Glomerular visceral epithelial cell (primary cell): ENCODE data around the gene CELF2.

Source experiments
- DNase-seq: peaks from one replicate; pipeline ENCODE4 v3.0.0-alpha.2; 2016; ENCODE audit errors: extremely low spot score

Gene CELF2

GRCh38 chr10:11058965-11059364, 41.3 kb downstream of the CELF2 start:
- no peak for DNase-seq

DNA sequence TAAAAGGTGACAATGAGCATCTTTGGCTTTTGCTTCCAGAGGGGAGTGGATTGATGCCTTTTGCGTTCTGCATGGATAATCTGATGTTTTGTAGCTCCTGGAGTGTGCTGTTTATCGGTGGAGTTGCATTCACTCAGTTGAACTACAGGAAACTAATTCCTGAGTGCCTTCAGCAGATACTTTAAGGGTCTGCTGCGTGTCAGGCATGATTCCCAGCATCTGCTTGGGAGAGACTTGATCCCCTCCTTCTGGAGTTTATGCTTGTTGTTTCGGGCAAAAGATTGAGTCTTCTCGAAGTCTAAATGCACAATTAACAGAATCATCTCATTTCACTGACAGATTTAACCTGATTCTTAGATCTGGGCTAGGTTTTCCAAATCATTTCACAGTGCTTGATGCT, 46.2 kb downstream of the CELF2 start:
- no peak for DNase-seq

DNA sequence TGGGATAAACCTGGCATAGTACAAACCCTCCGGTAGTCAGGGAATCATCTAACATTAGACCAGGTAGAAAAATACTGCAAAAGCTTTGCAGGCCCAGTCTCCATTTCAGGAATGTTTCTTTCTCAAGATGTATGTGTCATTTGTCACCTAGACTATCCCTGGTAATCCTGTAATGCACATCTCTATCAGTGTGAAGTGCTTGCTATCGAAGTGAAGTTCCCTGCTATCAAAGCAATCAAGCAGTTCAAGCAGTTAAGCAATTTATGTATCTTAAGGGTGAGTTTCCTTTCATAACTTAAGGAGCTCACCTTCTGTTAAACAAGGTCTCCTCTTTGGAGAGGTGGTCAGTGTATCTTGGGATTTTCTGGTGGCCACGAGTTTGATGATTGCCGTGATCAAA, 47.2 kb downstream of the CELF2 start:
- DNase-seq: no peak

- no peak for DNase-seq
Measured at GRCh38 chr10:11065567-11065966, 47.9 kb downstream of the CELF2 start.

DNA sequence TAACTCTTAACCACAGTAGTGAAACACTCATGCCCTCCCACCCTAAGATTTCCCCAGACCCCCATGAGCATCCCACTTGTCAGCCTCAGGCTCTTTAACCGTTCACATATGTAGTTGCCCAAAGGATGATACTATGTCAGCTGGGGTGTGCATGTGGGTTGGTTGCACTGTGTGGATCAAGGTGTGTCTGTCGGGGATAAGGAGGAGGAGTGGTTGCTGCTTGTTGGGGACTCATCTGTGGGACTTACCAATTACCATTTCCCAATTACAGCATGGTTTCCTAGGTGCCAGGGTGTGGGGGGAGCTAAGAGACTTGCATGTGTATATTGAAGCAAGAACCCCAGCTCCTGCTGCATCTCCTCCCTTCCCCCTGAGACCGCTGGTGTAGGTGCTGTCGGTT, 48.8 kb downstream of the CELF2 start:
- no peak for DNase-seq

- no peak for DNase-seq
Measured at GRCh38 chr10:11068861-11069633, 51.4 kb downstream of the CELF2 start.

DNA sequence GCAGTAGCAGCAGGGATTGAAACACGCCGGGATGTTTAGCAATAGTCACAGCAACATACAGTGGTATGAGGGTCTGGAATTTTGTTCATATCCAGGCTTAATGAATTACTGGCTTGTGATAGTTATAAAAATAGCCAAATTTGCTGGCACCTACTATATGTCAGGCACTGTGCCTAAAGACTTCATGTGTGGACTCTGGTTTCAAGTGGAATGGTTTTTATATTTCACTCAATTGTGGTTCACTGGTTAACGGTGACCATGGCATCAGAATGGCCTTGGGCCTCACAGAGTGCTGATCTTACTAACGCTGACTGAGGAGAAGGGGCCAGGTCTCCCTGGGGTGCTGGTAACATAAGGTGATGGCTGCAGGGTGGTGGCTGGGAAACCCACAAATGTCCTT, 55.7 kb downstream of the CELF2 start:
- DNase-seq: no peak

DNA sequence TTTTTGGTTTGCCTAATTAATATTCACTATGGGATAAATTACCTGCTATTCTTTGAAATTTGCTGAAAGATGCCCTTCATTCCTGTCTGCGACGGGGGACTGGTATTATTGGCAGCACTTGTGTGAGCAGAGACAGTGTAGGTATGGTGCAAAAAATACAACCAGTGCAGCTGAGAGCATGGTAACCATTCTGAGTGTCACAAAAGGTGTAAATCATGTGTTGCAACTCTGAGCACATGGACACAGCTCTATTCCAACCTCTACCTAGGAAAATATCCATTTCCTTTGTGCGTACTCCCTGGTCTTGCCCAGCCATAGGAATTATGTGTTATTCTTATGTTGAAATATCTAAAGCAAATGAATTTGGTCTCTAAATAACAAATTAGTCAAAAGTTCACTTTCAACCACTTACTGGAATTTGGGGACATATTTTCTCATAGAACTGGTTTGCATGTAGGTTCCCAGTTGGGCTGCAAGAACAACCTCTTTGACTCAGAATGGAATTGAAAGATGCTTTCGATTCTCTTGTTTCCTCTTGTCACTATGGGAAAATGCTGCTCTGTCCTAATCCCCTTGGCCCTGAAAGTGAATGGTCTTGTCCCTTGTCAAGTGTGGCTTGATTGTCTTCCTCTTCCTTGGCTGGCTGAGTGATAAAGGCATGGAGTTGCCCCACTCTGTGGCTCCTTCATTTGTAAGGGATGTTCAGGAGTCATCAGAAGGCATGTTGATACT, 57.0 kb downstream of the CELF2 start:
- no peak for DNase-seq

- no peak for DNase-seq
Measured at GRCh38 chr10:11076221-11076620, 58.5 kb downstream of the CELF2 start.

GRCh38 chr10:11080564-11080984, 62.9 kb downstream of the CELF2 start:
- DNase-seq: no peak

GRCh38 chr10:11081408-11081807, 63.7 kb downstream of the CELF2 start:
- DNase-seq: no peak

- no peak for DNase-seq
Measured at GRCh38 chr10:11082526-11082925, 64.9 kb downstream of the CELF2 start.

GRCh38 chr10:11083051-11083450, 65.4 kb downstream of the CELF2 start:
- DNase-seq: no peak

DNA sequence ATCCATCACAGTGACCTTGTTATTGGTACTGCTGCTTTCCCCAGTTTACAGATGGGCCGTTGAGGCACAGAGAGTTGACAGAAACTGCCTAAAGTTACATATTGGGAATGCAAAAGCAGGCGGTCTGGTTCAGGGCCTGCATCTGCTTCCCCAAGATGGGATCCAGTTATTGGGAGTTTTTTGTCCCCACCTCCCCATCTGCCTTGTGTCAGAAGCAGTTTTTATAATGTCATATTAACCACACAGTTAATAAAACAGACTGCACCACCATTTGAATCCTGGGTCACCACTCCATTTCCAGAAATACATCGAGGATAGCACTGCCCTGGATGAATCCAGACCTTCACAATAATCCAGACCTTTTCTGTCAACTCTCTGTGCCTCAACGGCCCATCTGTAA, 67.9 kb downstream of the CELF2 start:
- no peak for DNase-seq

DNA sequence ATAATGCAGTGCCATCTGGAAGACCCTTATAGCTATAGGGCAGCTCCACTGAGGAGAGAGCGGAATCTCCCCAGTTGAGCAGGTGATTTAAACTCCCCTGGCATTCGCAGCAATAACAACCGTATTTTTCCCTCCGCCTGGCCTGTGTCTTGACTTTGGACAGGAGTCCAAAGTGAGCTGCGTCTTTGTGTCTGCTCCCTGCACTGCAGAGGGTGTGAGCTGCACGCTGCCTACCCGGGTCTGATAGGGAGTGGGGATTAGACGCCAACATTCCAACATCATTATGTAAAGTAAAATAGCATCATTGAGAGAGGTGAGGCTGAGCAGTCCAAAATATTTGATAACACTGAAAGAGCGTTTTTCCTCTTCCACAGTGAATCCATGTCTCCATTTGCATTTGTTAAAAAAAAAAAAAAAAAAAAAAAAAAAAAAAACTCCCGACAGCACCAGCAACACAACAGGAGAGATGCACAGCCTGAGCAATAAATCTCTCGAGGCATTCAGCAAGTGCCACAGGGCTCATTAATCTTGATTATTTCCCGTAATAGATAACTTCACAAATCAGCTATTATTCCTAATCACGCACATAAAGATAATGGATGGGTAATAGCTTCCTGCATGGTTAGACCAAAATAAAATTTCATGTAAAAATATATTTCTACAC, 68.6 kb downstream of the CELF2 start:
- no peak for DNase-seq

GRCh38 chr10:11087372-11087771, 69.7 kb downstream of the CELF2 start:
- DNase-seq: no peak

GRCh38 chr10:11088709-11089108, 71.0 kb downstream of the CELF2 start:
- no peak for DNase-seq

DNA sequence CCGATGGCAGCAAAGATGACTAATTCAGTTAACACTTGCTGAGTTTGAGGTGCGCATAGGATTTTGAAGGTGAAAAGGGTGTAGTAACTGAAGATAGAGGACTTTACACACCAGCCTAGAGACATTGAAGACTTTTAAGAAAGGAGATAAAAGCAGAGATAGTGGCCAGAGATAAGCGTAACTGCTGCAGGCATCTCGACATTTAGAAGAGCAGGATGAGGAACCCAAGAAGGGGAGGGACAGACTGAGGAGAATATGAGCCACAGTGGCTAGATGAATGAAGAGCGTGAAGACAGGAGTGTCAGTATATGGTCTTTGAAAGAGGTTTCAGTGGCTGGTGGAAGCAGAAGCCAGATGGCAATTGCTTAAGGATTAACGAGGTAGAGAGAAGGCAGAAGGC, 71.6 kb downstream of the CELF2 start:
- DNase-seq: no peak

DNA sequence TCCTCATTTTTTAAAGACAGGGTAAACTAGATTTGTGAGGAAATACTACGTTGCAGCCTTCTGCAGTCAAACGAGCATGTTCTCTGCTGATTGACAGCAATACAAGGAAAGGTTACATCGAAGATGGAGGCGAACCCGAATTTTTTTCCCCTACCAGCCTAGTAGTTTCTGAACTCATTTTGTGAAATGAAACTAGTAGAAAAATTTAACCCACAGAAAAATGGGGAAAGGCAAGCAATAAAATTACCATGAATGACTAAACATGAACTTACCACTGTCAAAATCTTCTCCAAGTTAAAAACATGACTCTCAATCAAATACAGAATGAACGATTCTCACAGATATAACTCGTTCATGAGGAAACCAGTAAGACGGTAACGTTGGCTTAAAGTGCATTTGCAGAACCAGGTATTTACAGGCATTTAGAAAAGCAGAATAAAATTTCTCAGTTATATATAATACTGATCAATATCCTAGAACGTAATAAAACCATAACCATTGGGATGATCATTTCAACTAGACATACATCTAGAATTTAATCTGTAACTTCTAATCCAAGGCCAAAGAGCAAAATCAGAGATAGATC, 73.9 kb downstream of the CELF2 start:
- no peak for DNase-seq

GRCh38 chr10:11093771-11094736, 76.4 kb downstream of the CELF2 start:
- DNase-seq: no peak

GRCh38 chr10:11095374-11095801, 77.7 kb downstream of the CELF2 start:
- DNase-seq: no peak
